GM23338 (cell line): ENCODE data around the gene NFIB. TPM values are rescaled to one million over a fixed set of nuclear protein-coding genes. Genes with fewer than 3 reads are reported as not detected.

ENCODE experiments used
- ATAC-seq: fragments of 200-7000 bp; cut with Tn5 transposase; 3 replicates; pipeline ENCODE4 v1.9.1; 2020
- DNase-seq: peaks from one replicate; pipeline ENCODE4 v3.0.0-alpha.2; 2015; ENCODE audit warnings: low spot score
- H2AFZ ChIP-seq: fragments of 200-600 bp; sonication (generic); 2 replicates; pipeline ENCODE4 v1.8.0; 2016; ENCODE audit warnings: antibody characterized with exemption, mild to moderate bottlenecking, moderate library complexity
- H3F3A ChIP-seq: fragments of 200-600 bp; sonication (generic); replicated peaks from 2 replicates; pipeline ENCODE4 v1.8.0; 2017; ENCODE audit warnings: antibody characterized with exemption, mixed run types, low read depth
- H3K27ac ChIP-seq: fragments of 200-600 bp; sonication (generic); 2 replicates; pipeline ENCODE4 v1.6.1; 2016; ENCODE audit warnings: low read depth
- H3K27me3 ChIP-seq: fragments of 200-600 bp; sonication (generic); 2 replicates; pipeline ENCODE4 v1.8.0; 2016; ENCODE audit warnings: mild to moderate bottlenecking, mixed run types, moderate library complexity; ENCODE audit not compliant: insufficient read depth
- H3K36me3 ChIP-seq: fragments of 200-600 bp; sonication (generic); 2 replicates; pipeline ENCODE4 v1.8.0; 2016; ENCODE audit warnings: mild to moderate bottlenecking; ENCODE audit not compliant: insufficient read depth
- H3K4me1 ChIP-seq: fragments of 200-600 bp; sonication (generic); 2 replicates; pipeline ENCODE4 v1.8.0; 2016; ENCODE audit warnings: mild to moderate bottlenecking, moderate library complexity; ENCODE audit not compliant: insufficient read depth
- H3K4me2 ChIP-seq: fragments of 200-600 bp; sonication (generic); 2 replicates; pipeline ENCODE4 v1.7.1; 2017; ENCODE audit warnings: mixed run types
- H3K4me3 ChIP-seq: fragments of 200-600 bp; sonication (generic); 2 replicates; pipeline ENCODE4 v1.6.1; 2016; ENCODE audit warnings: mixed run types
- H3K79me2 ChIP-seq: fragments of 200-600 bp; sonication (generic); replicated peaks from 2 replicates; pipeline ENCODE4 v1.8.0; 2017; ENCODE audit warnings: mild to moderate bottlenecking; ENCODE audit not compliant: insufficient read depth
- H3K9me2 ChIP-seq: fragments of 200-600 bp; sonication (generic); 2 replicates; pipeline ENCODE4 v1.8.0; 2017; ENCODE audit not compliant: insufficient read depth
- H4K20me1 ChIP-seq: fragments of 200-600 bp; sonication (generic); replicated peaks from 2 replicates; pipeline ENCODE4 v1.8.0; 2017; ENCODE audit warnings: mild to moderate bottlenecking; ENCODE audit not compliant: insufficient read depth
- H3K27ac Mint-ChIP-seq: 2 replicates; pipeline ENCODE4 v1.8.0; 2020; ENCODE audit warnings: inconsistent platforms, mild to moderate bottlenecking, moderate library complexity, mixed read lengths
- H3K27me3 Mint-ChIP-seq: 3 replicates; pipeline ENCODE4 v1.8.0; 2022; ENCODE audit warnings: low read depth, mild to moderate bottlenecking, moderate library complexity, mixed read lengths, inconsistent platforms; ENCODE audit not compliant: insufficient read depth, poor library complexity
- H3K36me3 Mint-ChIP-seq: 3 replicates; pipeline ENCODE4 v1.8.0; 2021; ENCODE audit warnings: low read depth, mild to moderate bottlenecking, inconsistent platforms, moderate library complexity, mixed read lengths
- H3K4me1 Mint-ChIP-seq: 3 replicates; pipeline ENCODE4 v1.8.0; 2020; ENCODE audit warnings: mild to moderate bottlenecking, inconsistent platforms, mixed read lengths
- H3K4me3 Mint-ChIP-seq: 3 replicates; pipeline ENCODE4 v1.8.0; 2021; ENCODE audit warnings: moderate library complexity, mild to moderate bottlenecking, inconsistent platforms, mixed read lengths
- H3K9me3 Mint-ChIP-seq: 3 replicates; pipeline ENCODE4 v1.8.0; 2020; ENCODE audit warnings: moderate library complexity, mild to moderate bottlenecking, inconsistent platforms, mixed read lengths
- CREB1 ChIP-seq: fragments of 250-450 bp; sonication (Bioruptor Pico); IDR thresholded peaks from 2 replicates; pipeline ENCODE4 v1.5.0; 2020; ENCODE audit warnings: low read depth, mild to moderate bottlenecking, moderate library complexity
- JUNB ChIP-seq: IDR thresholded peaks from one replicate; pipeline ENCODE4 v1.6.1; 2016; ENCODE audit warnings: antibody characterized with exemption; ENCODE audit not compliant: unreplicated experiment
- NANOG ChIP-seq: IDR thresholded peaks from 2 replicates; pipeline ENCODE4 v1.6.1; 2016; ENCODE audit warnings: antibody characterized with exemption, borderline replicate concordance
- STAT1 ChIP-seq: IDR thresholded peaks from one replicate; pipeline ENCODE4 v1.6.1; 2016; ENCODE audit warnings: antibody characterized with exemption; ENCODE audit not compliant: unreplicated experiment
- ZNF114 ChIP-seq: fragments of 250-450 bp; sonication (Bioruptor Pico); IDR thresholded peaks from 2 replicates; pipeline ENCODE4 v1.5.0; 2020; ENCODE audit warnings: mild to moderate bottlenecking, moderate library complexity
- ZNF462 ChIP-seq: fragments of 250-450 bp; sonication (Bioruptor Pico); IDR thresholded peaks from 2 replicates; pipeline ENCODE4 v1.5.0; 2020; ENCODE audit warnings: mild to moderate bottlenecking, moderate library complexity
- polyA plus RNA-seq: library from polyadenylated mRNA; unstranded; fragments of >200 nt; fragmentation: Nextera tagmentation; extraction: Ambion mirVana; gene quantifications from 2 replicates; pipeline ENCODE4 v1.2.1, GENCODE V29; 2016
- total RNA-seq: library from RNA; depleted of rRNA; stranded (reverse); fragments of >200 nt; shearing (Covaris generic); gene quantifications from 2 replicates; pipeline ENCODE4 v1.2.3, GENCODE V29; 2014

The NFIB gene
- total and polyA plus RNA-seq, 2 experiments from 2014 or later: 3.9 to 4.7 TPM

DNA sequence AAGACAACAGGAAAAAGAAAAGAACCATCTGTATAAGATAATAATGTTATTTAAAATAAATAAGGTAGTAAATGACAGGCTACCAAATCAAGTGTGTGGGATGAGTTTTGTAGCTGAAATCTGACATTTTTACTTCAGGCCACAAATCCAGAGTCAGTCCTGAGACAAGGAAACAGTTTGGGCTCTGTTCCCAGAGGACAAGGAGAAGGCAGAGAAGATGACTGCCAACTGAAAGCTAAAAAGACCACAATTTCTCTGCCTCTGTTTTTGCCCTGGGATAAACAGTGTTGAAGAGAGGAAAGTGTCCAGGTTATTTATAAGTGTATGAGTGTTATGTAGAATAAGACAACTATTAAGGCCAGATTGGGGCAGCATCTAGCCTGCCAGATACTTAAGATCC, 180.5 kb downstream of the NFIB start:
- H3K36me3 Mint-ChIP-seq: no peaks in the 10 kb centered on the region
- Histone ChIP-seq H3K9me2 (no peaks in the 10 kb centered on the region), H3F3A (no peaks in the 10 kb centered on the region), H3K27me3 (no peaks in the 10 kb centered on the region), H2AFZ (no peak overlapping the region), H3K4me3 (no peak overlapping the region), H3K27ac (no peak overlapping the region), H3K79me2 (no peaks in the 10 kb centered on the region), H3K4me2 (no peak overlapping the region), H4K20me1 (no peaks in the 10 kb centered on the region), H3K4me1 (no peaks in the 10 kb centered on the region), H3K36me3 (no peaks in the 10 kb centered on the region)
- ATAC-seq (no peak), DNase-seq (no peak)
- no peak overlapping the region for H3K4me3 Mint-ChIP-seq
- no peaks in the 10 kb centered on the region for H3K27me3 Mint-ChIP-seq
- H3K9me3 Mint-ChIP-seq: no peaks in the 10 kb centered on the region
- H3K4me1 Mint-ChIP-seq: peaks cover 2% of the 10 kb centered on the region; the same call in 2 of the 3 replicates
- H3K27ac Mint-ChIP-seq: no peak overlapping the region
- no peak for TF ChIP-seq ZNF462 (CRISPR knock-in tag)

- H4K20me1 ChIP-seq: no peaks in the 10 kb centered on the region
- no peaks in the 10 kb centered on the region for H3K36me3 ChIP-seq
- DNase-seq: no peak
- no peaks in the 10 kb centered on the region for H3K9me3 Mint-ChIP-seq
- ATAC-seq: no peak
- no peaks in the 10 kb centered on the region for H3F3A ChIP-seq
- H3K4me1 Mint-ChIP-seq: peaks cover 2% of the 10 kb centered on the region; the same call in 2 of the 3 replicates
- no peaks in the 10 kb centered on the region for H3K27me3 ChIP-seq
- H3K4me3 ChIP-seq: no peak overlapping the region
- H3K4me2 ChIP-seq: no peak overlapping the region
- no peaks in the 10 kb centered on the region for H3K9me2 ChIP-seq
- H3K27ac ChIP-seq: no peak overlapping the region
- H3K4me3 Mint-ChIP-seq: no peak overlapping the region
- H3K36me3 Mint-ChIP-seq: no peaks in the 10 kb centered on the region
- H3K27ac Mint-ChIP-seq: no peak overlapping the region
- no peak overlapping the region for H2AFZ ChIP-seq
- H3K4me1 ChIP-seq: no peaks in the 10 kb centered on the region
- H3K27me3 Mint-ChIP-seq: no peaks in the 10 kb centered on the region
- no peaks in the 10 kb centered on the region for H3K79me2 ChIP-seq
- TF ChIP-seq JUNB (no peak), ZNF462 (CRISPR knock-in tag) (no peak), STAT1 (no peak), NANOG (no peak), CREB1 (CRISPR knock-in tag) (no peak), ZNF114 (CRISPR knock-in tag) (no peak)
Observed at GRCh38 chr9:14132775-14133174, 181.2 kb downstream of the NFIB start.
